LHCN-M2 (cell line): ENCODE results near the gene LRRC53. TPM values are rescaled to one million over a fixed set of nuclear protein-coding genes. Genes with fewer than 3 reads are reported as not detected.

ENCODE experiments used
- DNase-seq: peaks from one replicate; pipeline ENCODE4 v3.0.0-alpha.2; 2012; ENCODE audit warnings: low read depth
- polyA plus RNA-seq: library from polyadenylated mRNA; unstranded; fragments of >200 nt; gene quantifications from one replicate; pipeline ENCODE4 v1.2.1, GENCODE V29; 2012; ENCODE audit warnings: missing spikeins
- total RNA-seq: library from RNA; depleted of rRNA; stranded (reverse); fragments of >200 nt; gene quantifications from 2 replicates; pipeline ENCODE4 v1.2.3, GENCODE V29; 2014; rRNA removed

The LRRC53 gene, protein sequence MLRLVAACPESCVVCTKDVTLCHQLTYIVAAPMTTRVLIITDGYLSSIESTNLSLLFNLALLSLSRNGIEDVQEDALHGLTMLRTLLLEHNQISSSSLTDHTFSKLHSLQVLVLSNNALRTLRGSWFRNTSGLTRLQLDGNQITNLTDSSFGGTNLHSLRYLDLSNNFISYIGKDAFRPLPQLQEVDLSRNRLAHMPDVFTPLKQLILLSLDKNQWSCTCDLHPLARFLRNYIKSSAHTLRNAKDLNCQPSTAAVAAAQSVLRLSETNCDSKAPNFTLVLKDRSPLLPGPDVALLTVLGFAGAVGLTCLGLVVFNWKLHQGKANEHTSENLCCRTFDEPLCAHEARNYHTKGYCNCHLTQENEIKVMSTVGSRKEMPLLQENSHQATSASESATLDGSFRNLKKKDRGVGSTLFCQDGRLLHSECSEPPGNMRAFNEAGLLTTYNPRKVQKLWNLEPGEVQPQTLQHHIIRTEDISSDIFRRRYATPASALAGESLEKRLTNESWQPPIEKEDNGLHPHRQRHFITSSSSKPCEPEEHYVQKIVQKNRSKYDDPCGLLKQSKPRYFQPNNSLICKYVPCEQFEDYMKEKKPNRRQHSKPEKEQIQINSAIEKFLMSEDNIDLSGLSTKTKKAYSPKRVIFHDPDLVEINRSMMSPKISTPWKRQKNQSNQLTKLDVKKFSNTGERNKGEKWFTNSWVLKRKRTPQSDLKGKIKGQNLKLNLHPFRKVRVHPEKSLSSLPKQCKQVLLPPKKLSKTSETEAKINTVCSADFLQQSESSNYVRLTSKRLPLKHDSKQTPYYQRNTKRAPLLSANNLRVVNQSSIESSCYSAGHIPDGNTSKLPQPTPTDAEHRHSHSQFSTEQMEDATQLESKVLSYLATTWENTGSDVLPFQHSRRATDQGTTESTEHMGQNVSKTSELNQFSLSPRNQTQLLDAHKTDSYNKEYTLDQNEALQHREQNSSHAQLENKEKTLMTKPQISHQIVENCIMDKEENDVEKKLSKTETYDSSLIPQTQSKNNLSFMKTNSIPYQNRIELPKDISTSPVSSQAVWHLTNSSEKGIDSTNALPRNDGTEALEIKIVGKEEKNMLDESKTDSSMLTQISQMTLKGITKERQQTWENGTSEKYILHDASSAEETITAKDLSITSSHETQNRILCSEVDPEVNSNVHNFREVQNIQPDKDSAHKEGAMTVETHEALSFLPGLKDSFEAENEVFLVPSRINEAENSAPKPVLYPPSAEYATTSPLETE
- total RNA-seq: 0.06 TPM in 1 of 2 replicates, not detected in the other
- not detected for polyA plus RNA-seq

DNA sequence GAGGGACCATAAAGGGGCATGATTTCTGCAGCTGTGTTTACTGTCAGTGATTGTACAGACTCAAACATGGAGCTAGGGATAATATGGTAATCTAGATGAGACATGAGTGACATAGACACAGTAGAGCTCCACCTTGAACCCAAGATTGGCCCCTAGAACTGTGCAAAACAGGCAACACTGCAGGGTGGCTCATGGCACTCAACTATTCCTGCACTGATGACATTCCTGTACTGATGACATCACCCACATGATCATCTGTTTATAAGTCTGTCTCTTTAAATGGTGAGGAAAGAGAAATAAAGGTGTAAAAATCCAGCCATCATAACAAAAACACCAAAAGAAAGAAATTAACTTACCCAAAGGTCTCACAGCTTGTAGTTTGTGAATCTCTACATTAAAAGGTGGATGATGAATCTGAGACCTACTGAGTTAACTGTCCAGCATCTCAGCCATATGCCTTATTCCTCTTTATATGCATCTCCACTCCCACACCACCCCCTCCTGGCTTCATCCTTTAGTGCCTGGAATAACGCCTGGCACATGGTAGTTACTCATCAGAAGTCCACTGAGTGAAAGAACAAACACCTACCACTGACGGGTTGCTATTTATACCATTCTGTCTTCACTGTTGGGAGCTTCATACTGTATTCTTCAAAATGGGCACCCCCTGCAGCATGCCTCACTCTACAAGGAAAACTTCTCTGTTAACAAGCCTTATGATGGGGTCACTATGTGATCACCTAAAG is at the start of gene LRRC53:
Gene LRRC53, minus strand, starts transcription at position 442 of the 746 bp plus-strand sequence. CDS start 29,262 bp downstream, outside the sequence.
- no peak for DNase-seq

DNA sequence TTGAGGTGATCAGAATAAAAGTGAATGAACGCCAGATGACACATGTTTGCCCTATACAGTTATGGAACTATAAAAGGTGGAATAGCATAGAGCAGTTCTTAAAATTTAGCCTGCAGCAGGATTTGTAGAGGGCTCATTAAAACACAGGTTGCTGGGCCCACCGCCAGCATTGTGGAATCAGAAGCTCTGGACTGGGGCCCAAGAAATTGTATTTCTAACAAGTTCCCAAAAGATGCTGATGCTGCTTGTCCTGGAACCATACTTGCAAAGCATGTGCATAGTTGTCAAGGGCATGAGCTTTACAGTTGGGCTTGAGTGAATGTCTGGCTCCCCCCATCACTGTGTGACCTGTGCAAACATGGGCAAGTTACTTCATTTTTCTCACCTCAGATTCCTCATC is 37.5 kb upstream of the LRRC53 start:
- DNase-seq: no peak

DNA sequence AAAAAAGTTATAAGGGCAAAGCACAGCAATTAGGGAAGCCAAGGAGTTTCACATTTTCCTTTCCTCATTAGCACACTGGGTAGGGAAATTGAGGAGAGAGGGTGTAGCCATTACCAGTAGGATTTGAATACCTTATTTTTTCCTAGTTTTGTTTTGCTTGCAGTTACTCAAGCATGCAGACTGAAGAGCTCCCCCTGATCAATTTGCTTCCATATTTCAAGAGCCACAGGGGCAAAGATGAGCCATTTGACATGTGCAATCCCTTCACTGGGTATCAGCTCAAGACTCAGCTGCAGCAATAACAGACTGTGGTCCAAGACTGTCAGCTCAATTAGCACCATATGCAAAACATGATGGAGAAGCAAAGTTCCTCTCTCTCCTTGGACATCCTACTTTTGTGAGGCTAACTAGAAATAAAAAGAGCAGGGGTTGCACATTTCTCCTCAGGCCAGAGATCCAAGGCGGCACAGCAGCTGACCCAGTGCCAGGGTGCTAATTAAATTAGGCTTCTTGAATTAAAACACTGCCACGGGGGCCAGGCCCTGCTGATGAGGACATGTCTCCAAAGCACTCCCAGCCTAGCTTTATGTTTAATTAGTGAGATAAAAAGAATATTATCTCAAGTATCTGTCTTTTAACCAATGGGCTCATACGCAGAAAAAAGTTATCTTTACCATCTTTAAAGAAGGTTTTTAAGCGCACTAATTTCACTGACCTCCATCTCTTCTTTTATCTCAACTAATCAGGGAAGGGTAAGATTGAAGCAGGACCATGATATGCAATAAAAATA is 36.7 kb upstream of the LRRC53 start:
- DNase-seq: no peak

DNA sequence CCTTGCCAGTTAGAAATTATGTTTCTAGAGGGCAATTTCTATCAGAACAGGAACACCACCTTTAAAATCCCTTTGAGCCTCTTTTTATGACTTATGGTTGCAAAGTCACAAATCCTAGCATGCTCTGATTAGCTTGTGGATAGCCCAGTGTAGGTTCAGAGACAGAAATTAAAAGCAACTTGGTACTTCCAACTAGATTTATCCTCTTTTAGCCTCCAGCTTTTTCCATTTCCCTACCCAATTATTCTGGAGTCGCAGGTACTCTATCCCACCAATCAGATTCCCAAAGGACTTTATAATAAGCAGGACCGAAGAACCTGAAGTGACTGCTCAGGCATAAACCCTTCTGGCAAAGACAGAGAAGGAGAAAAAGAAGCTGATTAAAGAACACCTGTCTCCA is 33.4 kb upstream of the LRRC53 start:
- no peak for DNase-seq

DNA sequence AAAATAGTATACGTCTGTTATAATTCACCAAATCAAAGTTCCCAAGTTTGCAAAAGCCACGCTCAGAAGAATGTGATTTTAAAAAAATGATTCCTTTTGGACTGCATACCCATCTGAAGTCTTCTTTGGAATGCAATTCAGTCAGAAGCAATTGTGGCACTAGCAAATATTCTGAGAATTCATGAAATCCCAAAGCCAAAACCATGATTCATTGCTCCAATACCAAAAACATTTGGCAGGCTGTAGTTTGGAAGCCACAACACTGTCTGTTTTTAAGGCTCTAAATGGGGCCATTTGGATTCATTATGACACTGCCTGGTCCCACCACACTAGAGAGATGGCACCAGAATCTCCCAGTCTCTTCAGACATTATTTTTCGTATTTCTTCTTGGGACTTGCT is 21.8 kb upstream of the LRRC53 start:
- DNase-seq: peak; percentile 4

DNA sequence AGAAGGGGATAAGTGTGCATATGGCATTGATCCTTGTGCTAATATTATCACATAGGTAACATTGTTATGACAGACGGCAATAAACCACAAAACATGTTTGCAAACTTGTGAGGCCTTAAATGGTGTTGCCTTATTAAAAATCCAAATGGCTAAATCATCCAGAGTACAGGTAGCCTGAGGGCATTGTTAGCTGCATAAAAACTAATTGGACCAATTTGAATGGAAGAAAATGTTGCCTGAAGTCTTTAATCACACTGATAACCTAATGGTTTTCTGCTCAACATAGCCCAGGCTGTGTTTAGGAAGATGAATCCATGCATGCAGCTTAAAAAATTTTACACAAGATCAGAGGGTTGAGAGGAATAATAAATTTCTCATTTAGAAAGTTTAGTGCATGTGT is 19.4 kb upstream of the LRRC53 start:
- DNase-seq: no peak

DNA sequence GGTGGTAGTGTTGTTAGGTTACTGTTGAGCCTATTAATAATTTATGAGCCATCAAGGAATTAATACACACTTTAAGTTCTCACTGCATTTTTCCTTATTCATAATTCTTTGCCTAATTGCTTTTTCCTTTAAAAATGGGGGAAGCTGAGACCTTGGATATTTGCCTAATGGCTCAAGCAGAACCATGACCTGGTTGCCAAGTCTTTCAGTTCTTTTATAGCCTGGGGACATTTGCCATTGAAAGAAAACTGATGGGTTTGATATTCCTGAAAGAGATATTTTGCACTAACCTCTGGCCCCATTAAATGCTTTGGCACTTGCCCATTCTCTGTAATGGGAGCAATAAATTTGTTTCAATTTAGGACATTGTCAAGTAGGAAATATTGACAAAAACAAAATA is 18.5 kb upstream of the LRRC53 start:
- DNase-seq: no peak

DNA sequence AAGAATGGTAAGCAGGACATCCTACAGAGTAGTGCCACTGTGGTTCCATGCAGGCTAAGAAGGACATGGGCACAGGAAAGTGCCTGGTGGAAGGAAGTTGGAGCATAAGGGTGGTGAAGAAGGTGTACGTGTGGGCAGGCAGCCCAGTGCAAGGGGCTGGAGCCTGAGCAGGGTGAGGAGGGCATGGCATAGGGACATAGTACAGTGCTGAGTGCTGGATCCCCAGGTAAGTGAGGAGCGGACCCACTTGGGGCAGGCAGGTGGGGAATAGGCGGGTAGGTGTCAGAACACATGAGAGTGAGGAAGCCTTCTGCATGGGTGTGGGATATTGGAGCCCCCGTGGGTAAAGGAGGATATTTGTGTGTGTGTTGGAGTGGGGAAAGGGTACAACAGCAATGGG is 15.7 kb upstream of the LRRC53 start:
- DNase-seq: no peak

DNA sequence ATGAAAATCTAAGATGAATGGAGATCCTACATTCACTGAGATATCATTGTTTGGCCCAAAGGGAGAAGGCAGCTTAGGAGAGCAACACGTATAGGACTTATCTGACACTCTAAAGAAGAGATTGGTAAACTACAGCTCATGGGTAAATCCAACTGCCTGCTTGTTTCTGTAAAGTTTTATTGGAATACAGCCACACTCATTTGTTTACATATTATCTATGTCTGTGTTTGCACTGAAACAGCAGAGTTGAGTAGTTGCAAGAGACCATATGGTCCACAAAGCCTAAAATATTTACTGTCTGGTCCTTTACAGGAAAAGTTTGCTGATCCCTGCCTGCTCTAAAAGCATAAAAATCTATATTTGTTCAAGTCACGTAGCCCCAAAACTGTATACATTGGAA is 14.3 kb upstream of the LRRC53 start:
- DNase-seq: no peak

DNA sequence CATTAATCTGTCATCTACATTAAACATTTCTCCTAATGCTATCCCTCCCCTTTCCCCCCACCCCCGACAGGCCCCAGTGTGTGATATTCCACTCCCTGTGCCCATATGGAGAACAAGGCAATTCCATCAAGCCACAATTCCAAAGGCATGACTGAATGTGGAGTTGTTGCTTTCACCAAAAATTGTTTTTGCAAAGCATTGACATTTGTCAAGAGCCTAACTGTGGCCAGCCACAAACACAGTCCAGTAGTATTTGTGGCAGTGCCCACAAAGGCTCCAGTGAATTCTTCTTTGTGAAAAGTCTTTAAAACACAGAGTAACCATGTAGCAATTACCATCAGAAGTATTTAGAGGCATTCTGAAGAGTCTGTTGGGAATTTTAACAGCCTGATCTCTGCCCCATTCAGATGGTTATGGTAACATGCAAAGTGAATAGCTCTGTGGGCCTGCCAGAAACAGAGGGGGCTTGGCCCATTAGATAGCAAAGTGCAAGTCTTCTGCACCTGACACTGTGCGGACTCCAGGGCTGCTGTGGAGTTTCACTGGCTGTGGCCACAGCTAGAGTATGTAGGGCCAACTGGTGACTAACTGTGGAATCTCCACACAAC is 11.6 kb upstream of the LRRC53 start:
- DNase-seq: no peak

DNA sequence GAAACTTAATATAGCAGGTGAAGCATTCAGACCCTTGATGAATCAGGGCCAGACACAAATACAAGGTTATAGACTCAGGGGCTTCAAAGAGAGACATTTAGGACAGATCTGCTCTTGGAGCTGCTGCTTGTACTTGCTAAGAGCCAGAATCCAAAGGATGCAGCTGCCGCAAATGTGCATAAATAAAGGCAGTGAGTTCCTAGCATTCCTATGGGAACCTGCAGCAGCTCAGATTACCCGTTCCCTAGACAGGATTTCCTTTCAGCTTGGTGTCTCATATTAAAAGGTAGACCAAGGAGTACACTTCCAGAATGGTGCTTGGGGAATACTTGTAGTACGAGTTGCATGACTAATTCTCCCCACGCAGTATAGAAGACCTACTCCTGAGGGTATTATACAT is 9.7 kb upstream of the LRRC53 start:
- DNase-seq: no peak

DNA sequence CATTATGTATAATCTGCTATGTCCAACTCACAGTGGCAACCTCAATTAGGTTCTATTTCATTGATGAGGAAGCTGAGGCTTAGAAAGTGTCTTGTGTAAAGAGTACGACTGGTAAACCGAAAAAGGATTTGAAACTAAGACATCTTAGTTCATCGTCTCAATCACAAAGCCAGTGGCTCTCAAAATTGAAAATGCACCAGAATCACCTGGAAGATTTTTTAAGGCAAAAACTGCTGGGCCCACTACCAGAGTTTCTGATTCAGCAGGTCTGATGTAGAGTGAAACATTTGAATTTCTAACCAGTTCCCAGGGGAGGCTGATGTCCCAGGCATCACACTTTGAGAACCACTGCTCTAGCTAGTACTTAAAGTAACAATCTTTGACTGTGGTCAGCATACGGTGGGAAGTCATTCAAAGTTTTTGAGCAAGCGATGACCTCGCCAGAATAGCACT is 5.2 kb upstream of the LRRC53 start:
- DNase-seq: no peak

DNA sequence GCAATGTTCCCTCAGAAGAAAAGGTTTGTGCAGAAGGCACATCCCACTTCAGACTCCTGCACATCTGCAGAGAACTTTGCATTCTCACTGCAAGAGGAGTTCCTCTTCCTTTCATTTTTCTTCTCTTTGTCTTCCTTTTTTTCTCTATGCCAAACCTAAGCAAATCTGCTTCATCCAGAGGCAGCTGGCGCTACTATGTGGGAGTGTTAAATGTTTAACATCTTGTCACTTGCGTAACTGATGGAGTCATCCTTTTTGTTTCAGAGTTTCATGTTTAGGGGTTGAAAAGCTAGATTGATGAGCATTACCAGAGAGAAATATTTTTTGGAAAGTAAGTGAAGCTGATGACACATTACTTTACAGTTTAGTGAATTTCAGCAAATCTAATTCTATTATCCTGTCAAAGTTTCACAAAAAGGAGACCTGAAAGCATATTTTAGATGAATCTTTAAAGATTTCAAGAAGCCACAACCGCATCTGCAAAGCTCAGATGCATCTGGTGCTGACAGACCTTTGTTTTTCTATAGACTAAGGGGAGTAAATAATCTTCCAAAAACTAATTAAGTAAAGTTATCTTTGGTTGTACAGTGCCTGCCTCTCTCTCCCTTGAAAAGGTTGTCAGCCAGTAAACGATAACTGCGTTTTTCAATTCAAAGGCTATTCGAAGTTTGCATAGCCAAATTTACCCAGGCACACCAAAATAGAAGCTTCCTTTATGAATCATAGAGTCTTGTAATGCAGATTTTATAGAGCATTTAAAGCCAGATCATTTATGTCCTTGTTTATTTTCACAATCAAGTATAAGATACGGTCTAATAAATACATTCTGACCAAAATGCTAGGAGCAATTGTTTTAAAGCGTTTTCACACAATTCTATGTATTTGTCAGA is 1.2 kb upstream of the LRRC53 start:
- no peak for DNase-seq

DNA sequence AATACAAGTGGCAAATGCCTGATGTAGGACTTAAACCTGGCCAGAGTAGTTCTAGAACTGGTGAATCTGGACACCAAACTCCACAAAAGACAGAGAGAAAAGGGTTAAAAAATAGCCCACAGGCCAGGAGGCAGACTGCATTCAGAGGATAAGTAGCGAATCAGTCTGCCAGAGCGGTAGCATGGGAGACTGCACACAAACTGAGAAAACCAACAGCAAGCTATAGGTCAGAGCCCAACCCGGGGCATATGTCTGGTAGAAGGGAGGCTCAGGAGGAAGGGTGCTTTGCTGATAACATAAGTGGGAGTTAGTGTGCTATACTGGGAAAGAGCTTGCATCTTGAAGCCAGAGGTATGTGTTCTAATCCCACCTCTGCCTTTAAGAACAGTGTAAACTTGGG is 4.0 kb downstream of the LRRC53 start:
- no peak for DNase-seq

DNA sequence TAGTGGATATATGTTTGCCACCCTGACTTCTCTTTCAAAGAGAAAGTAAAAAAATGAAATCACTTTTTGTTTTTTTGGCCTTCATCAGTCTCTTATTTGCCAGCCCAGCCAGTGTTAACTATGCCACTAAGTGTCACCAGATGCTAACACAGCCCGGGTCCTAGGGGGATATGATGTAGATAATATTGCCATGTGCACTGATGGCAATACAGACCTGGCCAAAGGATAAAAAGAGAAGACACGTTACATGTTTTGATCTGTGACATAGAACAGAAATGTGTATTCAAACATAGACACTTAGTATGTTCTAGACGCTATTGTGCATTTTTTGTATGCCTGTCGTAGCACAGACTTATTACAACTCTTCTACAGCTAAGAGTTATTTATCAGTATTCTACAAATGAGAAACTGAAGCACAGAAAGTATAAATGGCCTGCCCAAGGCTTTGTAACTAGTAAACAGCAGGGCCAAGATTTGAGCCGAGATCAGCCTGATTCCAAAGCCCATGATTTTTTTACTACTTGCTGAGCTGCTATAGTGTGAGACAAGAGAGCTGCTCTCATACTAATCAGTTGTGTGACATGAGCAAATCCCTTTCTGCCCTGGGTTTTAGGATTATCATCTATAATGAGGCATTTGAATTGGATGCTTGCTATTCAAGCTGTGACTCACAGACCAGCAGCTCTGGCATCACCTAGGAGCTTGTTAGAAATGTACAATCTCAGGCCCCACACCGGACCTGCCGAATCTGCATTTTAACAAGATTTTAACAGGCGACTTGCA is 6.3 kb downstream of the LRRC53 start:
- no peak for DNase-seq

DNA sequence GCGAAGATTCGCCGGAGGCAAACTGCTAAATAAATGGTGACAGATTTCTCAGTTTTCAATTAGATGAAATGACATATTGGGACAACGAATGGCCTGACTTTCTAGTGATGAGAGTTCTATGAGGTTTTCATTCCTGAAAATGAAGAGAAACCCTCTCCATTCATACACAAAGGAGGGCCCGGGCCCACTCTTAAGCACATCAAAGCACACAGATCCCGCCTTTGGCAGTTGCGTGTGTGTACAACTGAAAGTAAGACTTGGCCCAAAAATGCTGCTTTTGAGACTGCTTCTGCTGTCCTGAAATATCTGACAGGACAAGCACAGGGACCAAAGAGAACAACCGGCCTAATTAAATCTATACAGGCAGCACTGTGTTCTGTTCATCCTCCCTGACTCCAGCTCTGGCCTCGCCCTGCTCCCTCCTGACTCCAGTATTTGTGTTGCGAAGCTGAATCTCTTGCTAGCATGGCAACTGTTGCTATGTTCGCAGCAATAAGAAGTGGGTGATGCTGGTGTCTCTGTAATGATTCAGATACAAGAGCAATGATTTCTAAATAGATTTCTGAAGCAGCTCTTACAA is 7.4 kb downstream of the LRRC53 start:
- peak; percentile 3 for DNase-seq

DNA sequence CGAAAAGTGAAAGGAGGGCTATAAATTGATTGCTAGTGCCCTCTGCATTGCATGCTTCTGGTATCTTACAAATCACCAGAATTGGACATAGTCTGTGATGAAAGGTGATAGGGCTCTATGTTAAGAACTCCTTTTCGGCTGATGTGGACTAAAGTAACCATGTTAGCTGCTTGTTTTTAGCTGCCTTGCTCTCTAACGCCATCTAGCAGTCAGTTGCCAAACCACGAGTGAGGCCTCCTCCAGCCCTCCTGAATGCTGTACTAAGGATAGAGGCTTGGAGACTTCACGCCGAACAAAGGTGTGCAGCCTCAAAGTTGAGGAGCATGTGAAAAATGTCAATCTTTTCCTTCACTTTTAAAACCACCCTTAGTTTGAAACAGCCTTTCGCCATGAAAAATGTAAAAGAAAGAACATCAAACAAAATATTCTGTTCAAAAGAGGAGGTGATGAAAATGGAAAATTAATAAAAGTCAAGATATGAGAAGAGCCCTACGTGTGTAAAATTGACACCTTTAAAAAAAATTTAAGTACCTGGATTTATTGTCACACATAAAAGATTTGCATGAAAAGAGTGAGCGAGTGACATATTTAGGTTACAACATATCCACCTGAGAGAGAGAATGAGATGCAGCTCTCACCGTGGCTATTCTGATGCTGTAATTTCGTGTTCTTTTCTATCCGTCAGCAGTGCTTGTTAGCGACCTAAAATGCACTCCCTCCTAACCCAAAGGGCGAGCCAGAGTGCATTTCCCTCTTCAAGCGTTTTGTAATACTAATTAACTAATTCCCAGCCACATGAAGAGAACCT is 8.1 kb downstream of the LRRC53 start:
- DNase-seq: peak; percentile 25
